ENCODE data around the gene EFEMP2.

GRCh38 chr11:65906602-65907001 is 34.0 kb upstream of the EFEMP2 start:
- TF ChIP-seq CTCF (IDR thresholded peaks at IDR 0.05): no peak
- TF ChIP-seq EZH2phosphoT487 (IDR thresholded peaks at IDR 0.05): no peak

Data from neural progenitor cell (in vitro differentiated cells).